ENCODE measurements around the gene CDC42SE2.

Gene CDC42SE2

GRCh38 chr5:131353991-131354390, 90.1 kb downstream of the CDC42SE2 start:
- no peak overlapping the region for H3K4me3 ChIP-seq (ENCODE audit: low read length)
- no peak for DNase-seq (ENCODE audit: low read depth)
- TF ChIP-seq CTCF (conservative IDR thresholded peaks at IDR 0.05; ENCODE audit: low read depth, low read length) = no peak

- peak; percentile 25 for DNase-seq (ENCODE audit: low read depth)
- no peak overlapping the region for H3K4me3 ChIP-seq (ENCODE audit: low read length)
- TF ChIP-seq CTCF (conservative IDR thresholded peaks at IDR 0.05; ENCODE audit: low read depth, low read length) = no peak
Measured at GRCh38 chr5:131355971-131356528, 92.2 kb downstream of the CDC42SE2 start.

- H3K4me3 ChIP-seq (ENCODE audit: low read length) = no peak overlapping the region
- DNase-seq (ENCODE audit: low read depth) = no peak
- no peak for TF ChIP-seq CTCF (conservative IDR thresholded peaks at IDR 0.05; ENCODE audit: low read depth, low read length)
Measured at GRCh38 chr5:131356619-131357018, 92.8 kb downstream of the CDC42SE2 start.

- no peak for TF ChIP-seq CTCF (conservative IDR thresholded peaks at IDR 0.05; ENCODE audit: low read depth, low read length)
- no peak overlapping the region for H3K4me3 ChIP-seq (ENCODE audit: low read length)
- DNase-seq (ENCODE audit: low read depth) = no peak
Measured at GRCh38 chr5:131357739-131358561, 94.1 kb downstream of the CDC42SE2 start.

- DNase-seq (ENCODE audit: low read depth) = no peak
- no peak for TF ChIP-seq CTCF (conservative IDR thresholded peaks at IDR 0.05; ENCODE audit: low read depth, low read length)
Measured at GRCh38 chr5:131361677-131362315, 97.9 kb downstream of the CDC42SE2 start.

GRCh38 chr5:131363811-131364506, 100.1 kb downstream of the CDC42SE2 start:
- no peak for TF ChIP-seq CTCF (conservative IDR thresholded peaks at IDR 0.05; ENCODE audit: low read depth, low read length)
- no peak overlapping the region for H3K4me3 ChIP-seq (ENCODE audit: low read length)
- no peak for DNase-seq (ENCODE audit: low read depth)

More at GRCh38 chr5:131361677-131362315, 97.9 kb downstream of the CDC42SE2 start:
- no peak overlapping the region for H3K4me3 ChIP-seq (ENCODE audit: low read length)

Data from retinal pigment epithelial cell (primary cell).